Kidney tubule cell (primary cell): ENCODE results near the gene CA5A.

ENCODE experiments used
- DNase-seq: peaks from one replicate; pipeline ENCODE4 v3.0.0-alpha.2; 2018; ENCODE audit warnings: low spot score

CA5A gene

GRCh38 chr16:87963400-87963799 lies 27.1 kb upstream of the CA5A start:
- peak; percentile 67 for DNase-seq

GRCh38 chr16:87961623-87962022 lies 25.3 kb upstream of the CA5A start:
- DNase-seq = no peak

GRCh38 chr16:87960852-87961251 lies 24.5 kb upstream of the CA5A start:
- DNase-seq = no peak

GRCh38 chr16:87960296-87960695 lies 24.0 kb upstream of the CA5A start:
- no peak for DNase-seq

GRCh38 chr16:87959391-87959990 lies 23.2 kb upstream of the CA5A start:
- DNase-seq = no peak

- DNase-seq = no peak
Measured at GRCh38 chr16:87958632-87959031, 22.3 kb upstream of the CA5A start.

- no peak for DNase-seq
Measured at GRCh38 chr16:87957296-87958094, 21.2 kb upstream of the CA5A start.

GRCh38 chr16:87956365-87957231 lies 20.3 kb upstream of the CA5A start:
- peak; percentile 29 for DNase-seq

GRCh38 chr16:87956098-87956364 lies 19.7 kb upstream of the CA5A start:
- no peak for DNase-seq

- DNase-seq = no peak
Measured at GRCh38 chr16:87955302-87956097, 19.2 kb upstream of the CA5A start.

GRCh38 chr16:87954826-87955225 lies 18.5 kb upstream of the CA5A start:
- DNase-seq = peak; percentile 50

- DNase-seq = no peak
Measured at GRCh38 chr16:87954361-87954760, 18.0 kb upstream of the CA5A start.

GRCh38 chr16:87953308-87954215 lies 17.2 kb upstream of the CA5A start:
- DNase-seq = peak; percentile 26

- no peak for DNase-seq
Measured at GRCh38 chr16:87952751-87953150, 16.4 kb upstream of the CA5A start.

- peak; percentile 69 for DNase-seq
Measured at GRCh38 chr16:87951552-87952538, 15.5 kb upstream of the CA5A start.

GRCh38 chr16:87950765-87951551 lies 14.6 kb upstream of the CA5A start, which contains the start of gene BANP:
BANP (plus strand) TSS chr16:87951434; CDS start chr16:87975116, 23,682 bp downstream.
- DNase-seq = peak; percentile 99

GRCh38 chr16:87949071-87949744 lies 12.9 kb upstream of the CA5A start:
- no peak for DNase-seq

- no peak for DNase-seq
Measured at GRCh38 chr16:87948735-87949070, 12.4 kb upstream of the CA5A start.
